ENCODE results near the gene ATXN2.
"Not testable (repeated sequence)": the region's sequence is repeated elsewhere in the genome, so short reads cannot be mapped to it uniquely, and the experiment has no call there.

The ATXN2 gene

GRCh38 chr12:111569363-111570083, 29.6 kb downstream of the ATXN2 start:
- no peak for ATAC-seq
- H3K27me3 Mint-ChIP-seq, result no peaks in the 10 kb centered on the region
- peaks cover 8% of the 10 kb centered on the region for H3K36me3 Mint-ChIP-seq (ENCODE audit: low read depth)
- no peak overlapping the region for H3K4me3 Mint-ChIP-seq
- DNase-seq, result no peak
- H3K9me3 Mint-ChIP-seq, result no peaks in the 10 kb centered on the region
- peaks cover 8% of the 10 kb centered on the region for H3K4me1 Mint-ChIP-seq
- H3K27ac Mint-ChIP-seq, result no peak overlapping the region

- not testable (repeated sequence) for DNase-seq, H3K27me3 Mint-ChIP-seq, H3K4me3 Mint-ChIP-seq, H3K9me3 Mint-ChIP-seq, ATAC-seq, H3K27ac Mint-ChIP-seq
- Mint-ChIP-seq H3K4me1 (peaks cover 40% of the 10 kb centered on the region), H3K36me3 (ENCODE audit: low read depth) (peaks cover 10% of the 10 kb centered on the region)
Measured at GRCh38 chr12:111560844-111561243, 38.3 kb downstream of the ATXN2 start.

DNA sequence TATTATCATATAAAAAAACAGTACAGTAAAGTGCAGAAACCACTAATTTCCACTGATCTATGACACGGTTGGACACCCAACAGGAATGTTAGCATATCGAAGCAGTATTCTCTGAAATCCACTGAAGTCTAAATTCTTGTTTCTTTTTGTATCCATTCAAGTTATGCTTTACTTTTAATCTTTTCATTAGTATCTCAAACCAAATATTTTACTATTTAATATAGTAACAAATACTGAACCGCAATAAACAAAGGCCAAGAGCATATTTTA, 41.1 kb downstream of the ATXN2 start:
- DNase-seq (no peak), ATAC-seq (no peak)
- Mint-ChIP-seq H3K9me3 (peaks cover 8% of the 10 kb centered on the region), H3K27ac (no peak overlapping the region), H3K27me3 (no peaks in the 10 kb centered on the region), H3K4me3 (no peak overlapping the region), H3K4me1 (peaks cover 38% of the 10 kb centered on the region), H3K36me3 (ENCODE audit: low read depth) (peaks cover 26% of the 10 kb centered on the region)

- no peak overlapping the region for H3K27ac Mint-ChIP-seq
Measured at GRCh38 chr12:111557271-111558106, 41.6 kb downstream of the ATXN2 start.

DNA sequence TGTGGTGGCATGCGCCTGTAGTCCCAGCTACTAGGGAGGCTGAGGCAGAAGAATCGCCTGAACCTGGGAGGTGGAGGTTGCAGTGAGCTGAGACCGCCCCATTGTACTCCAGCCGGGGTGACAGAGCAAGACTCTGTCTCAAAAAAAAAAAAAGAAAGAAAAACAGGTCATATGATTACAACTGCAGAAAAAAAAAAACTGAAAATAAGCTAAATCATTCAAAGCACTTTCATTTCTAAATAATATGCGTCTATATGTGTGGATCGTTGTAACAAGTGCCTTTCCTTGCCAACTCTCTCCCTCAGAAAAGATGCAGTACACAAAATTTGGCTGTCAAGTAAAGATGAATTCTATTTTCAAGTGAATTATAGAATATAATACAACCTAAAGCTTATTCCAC, 42.4 kb downstream of the ATXN2 start:
- Mint-ChIP-seq H3K36me3 (ENCODE audit: low read depth) (peaks cover 32% of the 10 kb centered on the region), H3K4me3 (no peak overlapping the region), H3K27ac (no peak overlapping the region), H3K27me3 (no peaks in the 10 kb centered on the region), H3K9me3 (peaks cover 8% of the 10 kb centered on the region), H3K4me1 (peaks cover 30% of the 10 kb centered on the region)
- ATAC-seq (no peak), DNase-seq (no peak)

More at GRCh38 chr12:111557271-111558106, 41.6 kb downstream of the ATXN2 start:
- no peak for ATAC-seq
- Mint-ChIP-seq H3K4me3 (no peak overlapping the region), H3K9me3 (peaks cover 8% of the 10 kb centered on the region), H3K4me1 (peaks cover 33% of the 10 kb centered on the region), H3K27me3 (no peaks in the 10 kb centered on the region), H3K36me3 (ENCODE audit: low read depth) (peaks cover 26% of the 10 kb centered on the region)
- DNase-seq, result no peak

- H3K9me3 Mint-ChIP-seq, H3K27ac Mint-ChIP-seq, ATAC-seq, H3K27me3 Mint-ChIP-seq, H3K4me3 Mint-ChIP-seq, DNase-seq: not testable (repeated sequence)
- H3K36me3 Mint-ChIP-seq (ENCODE audit: low read depth), result peaks cover 38% of the 10 kb centered on the region
- H3K4me1 Mint-ChIP-seq, result peaks cover 28% of the 10 kb centered on the region
Measured at GRCh38 chr12:111555313-111555712, 43.8 kb downstream of the ATXN2 start.

DNA sequence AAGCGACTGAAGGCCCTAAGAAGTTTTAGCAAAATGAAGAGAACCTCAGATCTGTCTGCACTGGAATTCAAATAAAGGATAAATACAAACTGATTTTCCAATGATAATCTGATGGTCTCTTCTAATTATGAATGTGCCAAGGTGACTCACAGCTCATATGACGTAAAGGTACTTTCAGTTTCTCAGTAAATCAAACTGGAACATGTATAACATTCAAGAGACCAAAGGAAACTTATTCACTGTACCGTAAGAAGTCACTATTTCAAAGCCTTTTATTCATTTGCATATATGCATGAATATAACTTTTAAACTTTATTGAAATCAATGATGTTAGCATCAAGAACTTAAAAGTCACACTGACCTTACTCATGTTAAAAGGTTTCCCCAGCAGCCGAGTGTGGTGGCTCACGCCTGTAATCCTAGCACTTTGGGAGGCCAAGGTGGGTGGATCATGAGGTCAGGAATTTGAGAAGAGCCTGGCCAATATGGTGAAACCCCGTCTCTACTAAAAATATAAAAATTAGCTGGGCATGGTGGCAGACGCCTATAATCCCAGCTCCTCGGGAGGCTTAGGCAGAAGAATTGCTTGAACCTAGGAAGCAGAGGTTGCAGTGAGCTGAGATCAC, 52.2 kb downstream of the ATXN2 start:
- ATAC-seq (peak; percentile 93), DNase-seq (peak; percentile 48)
- H3K27ac Mint-ChIP-seq, result peak overlapping the region; percentile 94
- H3K27me3 Mint-ChIP-seq, result no peaks in the 10 kb centered on the region
- peaks cover 45% of the 10 kb centered on the region for H3K36me3 Mint-ChIP-seq (ENCODE audit: low read depth)
- peak overlapping the region; percentile 51 for H3K4me3 Mint-ChIP-seq
- H3K9me3 Mint-ChIP-seq, result no peaks in the 10 kb centered on the region
- peaks cover 40% of the 10 kb centered on the region for H3K4me1 Mint-ChIP-seq

GRCh38 chr12:111546171-111546570, 52.9 kb downstream of the ATXN2 start:
- DNase-seq (no peak), ATAC-seq (peak; percentile 58)
- Mint-ChIP-seq H3K27ac (peak overlapping the region; percentile 94), H3K4me1 (peaks cover 40% of the 10 kb centered on the region), H3K9me3 (no peaks in the 10 kb centered on the region), H3K4me3 (peak overlapping the region; percentile 51), H3K27me3 (no peaks in the 10 kb centered on the region), H3K36me3 (ENCODE audit: low read depth) (peaks cover 41% of the 10 kb centered on the region)

GRCh38 chr12:111544032-111544431, 55.1 kb downstream of the ATXN2 start:
- ATAC-seq (no peak), DNase-seq (no peak)
- Mint-ChIP-seq H3K4me3 (no peak overlapping the region), H3K27ac (no peak overlapping the region), H3K9me3 (no peaks in the 10 kb centered on the region), H3K36me3 (ENCODE audit: low read depth) (peaks cover 39% of the 10 kb centered on the region), H3K27me3 (no peaks in the 10 kb centered on the region), H3K4me1 (peaks cover 40% of the 10 kb centered on the region)

DNA sequence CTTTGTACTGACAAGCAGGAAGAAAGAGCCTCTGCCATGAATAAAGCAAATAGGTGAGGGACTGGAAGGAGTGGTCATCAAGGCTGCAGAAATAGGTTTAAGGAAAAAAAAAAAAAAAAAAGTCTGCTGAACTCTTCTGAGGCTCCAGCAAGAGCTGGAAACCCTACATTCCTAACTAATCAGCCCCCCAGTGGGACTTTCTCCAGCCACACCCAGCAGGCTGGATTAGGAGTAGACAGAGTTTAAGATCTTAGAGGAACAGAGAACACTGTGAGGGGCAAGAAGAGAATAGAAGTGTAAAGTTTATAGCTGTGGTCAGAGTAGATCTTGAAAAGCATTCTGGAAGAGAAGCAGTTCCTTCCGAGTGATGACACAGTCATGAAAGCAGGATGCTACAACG, 66.4 kb downstream of the ATXN2 start:
- Mint-ChIP-seq H3K9me3 (no peaks in the 10 kb centered on the region), H3K27me3 (no peaks in the 10 kb centered on the region), H3K36me3 (ENCODE audit: low read depth) (peaks cover 12% of the 10 kb centered on the region), H3K27ac (no peak overlapping the region), H3K4me1 (peaks cover 12% of the 10 kb centered on the region), H3K4me3 (no peak overlapping the region)
- no peak for DNase-seq
- ATAC-seq, result no peak

GRCh38 chr12:111529424-111530368, 69.4 kb downstream of the ATXN2 start:
- ATAC-seq (peak; percentile 93), DNase-seq (peak; percentile 64)
- peak overlapping the region; percentile 46 for H3K27ac Mint-ChIP-seq
- peaks cover 12% of the 10 kb centered on the region for H3K4me1 Mint-ChIP-seq
- H3K4me3 Mint-ChIP-seq, result no peak overlapping the region
- no peaks in the 10 kb centered on the region for H3K9me3 Mint-ChIP-seq
- H3K27me3 Mint-ChIP-seq, result no peaks in the 10 kb centered on the region
- peaks cover 18% of the 10 kb centered on the region for H3K36me3 Mint-ChIP-seq (ENCODE audit: low read depth)

GRCh38 chr12:111523587-111524167, 75.4 kb downstream of the ATXN2 start:
- Mint-ChIP-seq H3K27me3 (no peaks in the 10 kb centered on the region), H3K4me1 (peaks cover 2% of the 10 kb centered on the region), H3K36me3 (ENCODE audit: low read depth) (peaks cover 17% of the 10 kb centered on the region), H3K4me3 (no peak overlapping the region), H3K9me3 (no peaks in the 10 kb centered on the region), H3K27ac (no peak overlapping the region)
- ATAC-seq (no peak), DNase-seq (no peak)

- H3K4me3 Mint-ChIP-seq, result no peak overlapping the region
- DNase-seq (no peak), ATAC-seq (no peak)
- H3K27ac Mint-ChIP-seq, result no peak overlapping the region
- no peaks in the 10 kb centered on the region for H3K27me3 Mint-ChIP-seq
- H3K36me3 Mint-ChIP-seq (ENCODE audit: low read depth), result peaks cover 21% of the 10 kb centered on the region
- H3K4me1 Mint-ChIP-seq, result peaks cover 2% of the 10 kb centered on the region
- H3K9me3 Mint-ChIP-seq, result no peaks in the 10 kb centered on the region
Measured at GRCh38 chr12:111521801-111522200, 77.3 kb downstream of the ATXN2 start.

DNA sequence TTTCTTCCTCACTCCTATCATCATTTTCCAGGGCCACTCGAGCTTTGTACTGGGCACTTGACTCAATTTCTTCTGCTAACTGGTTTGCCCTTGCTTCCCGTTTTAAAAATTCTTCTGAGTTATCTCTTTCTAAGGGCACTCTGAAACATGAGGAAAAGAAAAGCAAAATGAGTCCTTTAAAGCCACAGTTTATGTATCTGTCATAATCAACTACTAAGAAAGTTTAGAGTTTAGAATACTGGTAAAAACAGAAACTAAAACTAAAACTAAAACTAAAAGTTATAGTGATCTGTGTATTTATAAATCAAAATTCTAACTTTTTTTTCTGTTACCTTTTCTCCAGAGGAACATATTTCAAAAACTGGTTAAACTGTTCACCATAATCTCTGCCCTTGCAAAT, 79.2 kb downstream of the ATXN2 start:
- H3K4me3 Mint-ChIP-seq, result no peak overlapping the region
- H3K9me3 Mint-ChIP-seq, result no peaks in the 10 kb centered on the region
- ATAC-seq (no peak), DNase-seq (no peak)
- no peak overlapping the region for H3K27ac Mint-ChIP-seq
- H3K27me3 Mint-ChIP-seq, result no peaks in the 10 kb centered on the region
- peaks cover 22% of the 10 kb centered on the region for H3K36me3 Mint-ChIP-seq (ENCODE audit: low read depth)
- peaks cover 2% of the 10 kb centered on the region for H3K4me1 Mint-ChIP-seq
